AG10803 (cell line): Measurements from ENCODE around the gene GCK.

Source experiments
- DNase-seq: peaks from one replicate; pipeline ENCODE4 v3.0.0; 2010; ENCODE audit warnings: low read depth
- H3K4me3 ChIP-seq: 2 replicates; pipeline ENCODE4 v1.5.1; 2011; ENCODE audit warnings: mild to moderate bottlenecking, low read length, control low read depth
- CTCF ChIP-seq: conservative IDR thresholded peaks from 2 replicates; pipeline ENCODE4 v1.5.1; 2011; ENCODE audit warnings: mild to moderate bottlenecking, low read length, control low read depth, inconsistent platforms

GCK gene

GRCh38 chr7:44222776-44223261 is 33.6 kb upstream of the GCK start:
- H3K4me3 ChIP-seq = no peak overlapping the region
- TF ChIP-seq CTCF = no peak
- no peak for DNase-seq

- no peak for TF ChIP-seq CTCF
- no peak for DNase-seq
- no peak overlapping the region for H3K4me3 ChIP-seq
These were observed 32.8 kb upstream of the GCK start for GRCh38 chr7:44222074-44222473.

- DNase-seq = no peak
- no peak overlapping the region for H3K4me3 ChIP-seq
- no peak for TF ChIP-seq CTCF
These were observed 32.1 kb upstream of the GCK start for GRCh38 chr7:44221231-44221791.

- TF ChIP-seq CTCF = no peak
- no peak overlapping the region for H3K4me3 ChIP-seq
- no peak for DNase-seq
These were observed 31.3 kb upstream of the GCK start for GRCh38 chr7:44220358-44221112.

- H3K4me3 ChIP-seq = no peak overlapping the region
- no peak for DNase-seq
- TF ChIP-seq CTCF = no peak
These were observed 30.8 kb upstream of the GCK start for GRCh38 chr7:44220046-44220357.

- no peak for DNase-seq
- no peak for TF ChIP-seq CTCF
- no peak overlapping the region for H3K4me3 ChIP-seq
These were observed 30.3 kb upstream of the GCK start for GRCh38 chr7:44219371-44220045.
